ENCODE results near the gene WDR35. TPM values are rescaled to one million over a fixed set of nuclear protein-coding genes. Genes with fewer than 3 reads are reported as not detected.

Gene WDR35
- total and polyA plus RNA-seq, 7 donors, result 0.46 to 15.5 (median 7.2) TPM

DNA sequence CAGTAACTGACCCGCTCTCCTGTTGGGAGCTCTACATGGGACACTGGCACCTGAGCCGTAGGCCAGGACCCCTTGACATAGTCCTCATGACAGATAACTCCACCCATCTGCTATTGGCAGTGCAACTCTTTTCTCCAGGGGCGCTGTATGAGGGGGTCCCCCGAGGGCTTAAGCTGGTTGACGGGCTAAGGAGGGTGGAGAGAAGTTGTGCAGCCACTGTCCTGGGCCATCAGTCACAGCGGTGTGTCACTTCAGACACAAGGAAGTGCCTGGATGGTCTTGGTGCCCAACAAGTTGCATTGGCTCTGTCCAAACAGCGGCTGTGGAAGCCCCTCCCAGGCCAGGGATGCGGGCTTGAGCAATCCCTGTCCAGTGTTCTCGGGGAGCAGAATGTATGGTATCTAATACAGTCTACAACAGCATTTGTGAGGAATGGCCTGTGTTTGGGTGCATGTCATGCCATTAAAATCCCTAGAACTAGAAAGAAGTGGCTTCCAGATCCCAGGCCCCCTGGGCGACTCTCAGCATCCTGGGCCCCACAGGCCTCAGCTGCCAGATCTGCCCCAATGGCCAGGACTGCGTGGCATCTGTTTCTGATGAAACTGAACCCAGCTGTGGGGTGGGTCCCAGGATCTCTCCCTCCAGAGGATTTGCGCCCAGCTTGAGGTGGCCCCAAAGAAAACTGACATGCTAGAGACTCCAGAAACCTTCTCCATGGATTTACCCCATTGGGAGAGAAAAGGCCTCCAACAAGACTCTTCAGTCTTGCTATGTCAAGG is 111.4 kb downstream of the WDR35 start:
- 96 to 98% methylated on average over 12 of the region's 12 CpGs for WGBS, 2 donors
- DNase-seq, result peak; percentile 45
- H3K27me3 ChIP-seq, result no peaks in the 10 kb centered on the region
- no peak overlapping the region for H3K27ac ChIP-seq
- no peaks in the 10 kb centered on the region for H3K9me3 ChIP-seq
- TF ChIP-seq POLR2A (IDR thresholded peaks at IDR 0.05), result no peak
- TF ChIP-seq, protein P1, sequence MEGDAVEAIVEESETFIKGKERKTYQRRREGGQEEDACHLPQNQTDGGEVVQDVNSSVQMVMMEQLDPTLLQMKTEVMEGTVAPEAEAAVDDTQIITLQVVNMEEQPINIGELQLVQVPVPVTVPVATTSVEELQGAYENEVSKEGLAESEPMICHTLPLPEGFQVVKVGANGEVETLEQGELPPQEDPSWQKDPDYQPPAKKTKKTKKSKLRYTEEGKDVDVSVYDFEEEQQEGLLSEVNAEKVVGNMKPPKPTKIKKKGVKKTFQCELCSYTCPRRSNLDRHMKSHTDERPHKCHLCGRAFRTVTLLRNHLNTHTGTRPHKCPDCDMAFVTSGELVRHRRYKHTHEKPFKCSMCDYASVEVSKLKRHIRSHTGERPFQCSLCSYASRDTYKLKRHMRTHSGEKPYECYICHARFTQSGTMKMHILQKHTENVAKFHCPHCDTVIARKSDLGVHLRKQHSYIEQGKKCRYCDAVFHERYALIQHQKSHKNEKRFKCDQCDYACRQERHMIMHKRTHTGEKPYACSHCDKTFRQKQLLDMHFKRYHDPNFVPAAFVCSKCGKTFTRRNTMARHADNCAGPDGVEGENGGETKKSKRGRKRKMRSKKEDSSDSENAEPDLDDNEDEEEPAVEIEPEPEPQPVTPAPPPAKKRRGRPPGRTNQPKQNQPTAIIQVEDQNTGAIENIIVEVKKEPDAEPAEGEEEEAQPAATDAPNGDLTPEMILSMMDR (IDR thresholded peaks at IDR 0.05), result no peak
- TF ChIP-seq EP300 (IDR thresholded peaks at IDR 0.05), result no peak
- no peak for TF ChIP-seq POLR2AphosphoS5 (IDR thresholded peaks at IDR 0.05)
- intact Hi-C loops (cut with DNase I), result no loop called here
- H3K4me1 ChIP-seq, result no peaks in the 10 kb centered on the region
- H3K4me3 ChIP-seq, result no peak overlapping the region
- no peaks in the 10 kb centered on the region for H3K36me3 ChIP-seq

DNA sequence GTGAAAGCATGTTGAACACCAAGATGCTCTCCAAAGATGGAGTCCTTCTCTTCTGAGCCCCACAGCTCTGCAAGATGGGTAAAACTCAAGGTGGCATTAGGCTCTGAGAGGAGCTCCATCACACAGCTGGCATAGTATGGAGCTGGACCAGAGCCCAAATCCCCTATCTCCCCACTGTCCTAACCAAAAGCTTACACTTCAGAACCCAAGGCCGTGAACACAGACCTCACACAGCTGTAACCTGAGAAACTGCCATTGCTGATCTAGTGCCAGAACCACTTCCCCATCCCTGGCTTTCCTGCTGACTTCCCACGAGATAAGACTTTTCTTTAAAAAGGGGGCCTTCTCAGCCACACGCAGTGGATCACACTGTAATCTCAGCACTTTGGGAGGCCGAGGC is 113.2 kb downstream of the WDR35 start:
- 76 to 93% methylated on average over 4 of the region's 4 CpGs for WGBS, 2 donors
- intact Hi-C loops (cut with DNase I), result no loop called here
- Histone ChIP-seq H3K9me3 (no peaks in the 10 kb centered on the region), H3K4me1 (no peaks in the 10 kb centered on the region), H3K4me3 (no peak overlapping the region), H3K27ac (no peak overlapping the region), H3K27me3 (no peaks in the 10 kb centered on the region), H3K36me3 (no peaks in the 10 kb centered on the region)
- no peak for DNase-seq
- TF ChIP-seq EP300 (IDR thresholded peaks at IDR 0.05) (no peak), POLR2AphosphoS5 (IDR thresholded peaks at IDR 0.05) (no peak), POLR2A (IDR thresholded peaks at IDR 0.05) (no peak)
- TF ChIP-seq, protein P1 (IDR thresholded peaks at IDR 0.05), result no peak

DNA sequence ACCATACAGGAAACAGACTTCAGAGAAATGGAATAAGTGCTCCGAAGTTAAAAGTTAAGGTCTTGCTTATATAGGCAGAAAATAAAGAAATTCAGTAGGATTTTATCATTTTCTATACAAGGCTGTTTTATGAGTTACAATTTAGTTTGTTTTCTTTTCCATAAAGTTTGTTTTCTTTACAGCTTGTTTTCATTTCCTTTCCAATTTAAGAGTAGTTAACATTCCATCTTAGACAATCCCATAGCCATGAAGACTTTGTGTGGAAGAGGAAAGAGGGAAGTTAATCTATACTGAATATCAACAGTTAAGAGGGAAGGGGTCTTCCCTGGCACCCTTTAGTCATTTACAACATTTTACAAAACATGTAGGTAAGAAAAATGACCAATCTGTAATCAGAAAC is 114.6 kb downstream of the WDR35 start:
- H3K27ac ChIP-seq, result no peak overlapping the region
- no peaks in the 10 kb centered on the region for H3K36me3 ChIP-seq
- H3K27me3 ChIP-seq, result no peaks in the 10 kb centered on the region
- H3K4me1 ChIP-seq, result no peaks in the 10 kb centered on the region
- intact Hi-C loops (cut with DNase I), result no loop called here
- WGBS, 2 donors, result 81 to 97% methylated on average over 1 of the region's 1 CpG
- no peaks in the 10 kb centered on the region for H3K9me3 ChIP-seq
- H3K4me3 ChIP-seq, result no peak overlapping the region
- TF ChIP-seq POLR2A (IDR thresholded peaks at IDR 0.05) (no peak), EP300 (IDR thresholded peaks at IDR 0.05) (no peak), POLR2AphosphoS5 (IDR thresholded peaks at IDR 0.05) (no peak)
- TF ChIP-seq, protein P1 (IDR thresholded peaks at IDR 0.05), result no peak
- DNase-seq, result no peak

DNA sequence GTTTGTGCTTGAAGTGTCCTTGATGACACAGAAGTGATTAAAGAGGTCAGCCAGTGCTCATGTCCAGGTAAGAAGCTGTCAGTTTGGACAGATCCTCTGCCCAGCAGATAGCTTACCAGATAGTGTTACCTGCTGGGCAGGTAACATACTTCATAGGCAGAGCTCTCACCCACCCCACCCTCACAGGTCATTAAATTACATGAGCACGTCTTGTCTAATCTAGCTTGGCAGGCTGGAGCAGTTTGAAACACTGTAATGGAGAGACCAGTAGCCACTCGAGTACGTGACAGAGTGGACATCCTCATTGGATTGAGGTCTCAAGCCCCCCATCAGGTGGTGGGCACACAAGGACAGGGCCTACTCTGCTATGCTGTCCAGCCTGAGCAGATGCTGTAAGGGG is 115.2 kb downstream of the WDR35 start:
- intact Hi-C loops (cut with DNase I), result no loop called here
- Histone ChIP-seq H3K36me3 (no peaks in the 10 kb centered on the region), H3K4me3 (no peak overlapping the region), H3K4me1 (no peaks in the 10 kb centered on the region), H3K27me3 (no peaks in the 10 kb centered on the region), H3K27ac (no peak overlapping the region), H3K9me3 (no peaks in the 10 kb centered on the region)
- 87 to 91% methylated on average over 3 of the region's 3 CpGs for WGBS, 2 donors
- DNase-seq, result peak; percentile 39
- TF ChIP-seq EP300 (IDR thresholded peaks at IDR 0.05) (no peak), POLR2A (IDR thresholded peaks at IDR 0.05) (no peak), POLR2AphosphoS5 (IDR thresholded peaks at IDR 0.05) (no peak)
- TF ChIP-seq, protein P1 (IDR thresholded peaks at IDR 0.05), result no peak

Data from sigmoid colon (tissue), 7 donors.